ENCODE results near the gene TCF12. TPM values are rescaled to one million over a fixed set of nuclear protein-coding genes. Genes with fewer than 3 reads are reported as not detected.

Gene TCF12
- total RNA-seq, 1 donor from 2014 or later = 112 TPM

DNA sequence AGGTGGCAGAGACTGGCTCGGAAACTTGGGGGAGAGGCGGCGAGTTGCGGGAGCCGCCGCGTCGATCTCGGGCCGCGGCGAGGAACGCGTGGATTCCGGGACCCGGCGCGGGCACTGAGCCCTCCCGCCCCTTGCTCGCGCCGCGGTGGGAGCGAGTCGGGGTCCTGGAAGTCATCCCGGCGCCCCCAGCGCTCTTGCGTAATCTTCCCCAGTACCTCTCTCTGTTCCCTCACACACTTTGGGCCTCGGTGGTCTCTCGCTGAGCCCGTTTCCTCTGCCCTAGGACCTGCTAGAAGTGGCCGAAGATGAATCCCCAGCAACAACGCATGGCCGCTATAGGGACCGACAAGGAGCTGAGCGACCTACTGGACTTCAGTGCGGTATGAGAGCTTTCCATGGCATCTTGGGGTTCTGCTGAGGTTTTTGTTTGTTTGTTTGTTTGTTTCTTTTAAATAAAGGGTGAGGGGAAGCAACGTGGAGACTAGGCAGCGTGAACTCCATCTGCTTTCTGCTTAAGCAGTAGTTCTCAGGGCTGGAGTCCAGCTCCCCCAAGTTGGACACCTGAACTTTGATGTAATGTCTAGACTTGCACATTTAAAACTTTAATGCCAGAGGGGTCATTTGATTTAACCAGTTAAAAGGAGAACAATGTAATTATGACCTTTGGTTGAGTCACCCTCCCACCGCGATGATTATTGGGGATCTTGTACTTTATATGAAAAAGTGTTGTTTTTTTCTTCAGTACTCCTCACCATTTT lies 1.3 kb downstream of the TCF12 start:
- Mint-ChIP-seq H3K4me1 (ENCODE audit: low read depth, unreplicated experiment) (peaks cover 20% of the 10 kb centered on the region), H3K4me3 (ENCODE audit: unreplicated experiment) (peak overlapping the region; percentile 97), H3K36me3 (ENCODE audit: low read depth, unreplicated experiment) (peaks cover 14% of the 10 kb centered on the region), H3K27ac (ENCODE audit: unreplicated experiment) (peak overlapping the region; percentile 93), H3K27me3 (ENCODE audit: low read depth, unreplicated experiment) (no peaks in the 10 kb centered on the region), H3K9me3 (ENCODE audit: unreplicated experiment) (no peaks in the 10 kb centered on the region)
- Histone ChIP-seq H3K9me3 (ENCODE audit: insufficient read depth, low read depth, low read length) (no peaks in the 10 kb centered on the region), H3K79me2 (ENCODE audit: insufficient read depth, low read length) (peaks cover 72% of the 10 kb centered on the region), H3K4me3 (ENCODE audit: insufficient read depth, low read depth, low read length) (peak overlapping the region; percentile 79), H3K4me1 (ENCODE audit: insufficient read depth, low read length) (peaks cover 16% of the 10 kb centered on the region), H3K9ac (ENCODE audit: low read length) (peak overlapping the region; percentile 96), H3K27ac (ENCODE audit: low read depth, low read length) (peak overlapping the region; percentile 94), H4K20me1 (ENCODE audit: insufficient read depth, low read length) (peaks cover 18% of the 10 kb centered on the region), H3K27me3 (ENCODE audit: insufficient read depth, low read length) (no peaks in the 10 kb centered on the region), H3K4me2 (ENCODE audit: low read length) (peak overlapping the region; percentile 88), H2AFZ (ENCODE audit: low read depth, low read length) (peak overlapping the region; percentile 74), H3K36me3 (ENCODE audit: insufficient read depth, low read length) (peaks cover 6% of the 10 kb centered on the region)
- DNase-seq (ENCODE audit: low read depth) (peak; percentile 73), FAIRE-seq (no peak)
- no peak for TF ChIP-seq EZH2 (IDR thresholded peaks at IDR 0.05; ENCODE audit: insufficient read depth, low read length)
- TF ChIP-seq, protein P1, sequence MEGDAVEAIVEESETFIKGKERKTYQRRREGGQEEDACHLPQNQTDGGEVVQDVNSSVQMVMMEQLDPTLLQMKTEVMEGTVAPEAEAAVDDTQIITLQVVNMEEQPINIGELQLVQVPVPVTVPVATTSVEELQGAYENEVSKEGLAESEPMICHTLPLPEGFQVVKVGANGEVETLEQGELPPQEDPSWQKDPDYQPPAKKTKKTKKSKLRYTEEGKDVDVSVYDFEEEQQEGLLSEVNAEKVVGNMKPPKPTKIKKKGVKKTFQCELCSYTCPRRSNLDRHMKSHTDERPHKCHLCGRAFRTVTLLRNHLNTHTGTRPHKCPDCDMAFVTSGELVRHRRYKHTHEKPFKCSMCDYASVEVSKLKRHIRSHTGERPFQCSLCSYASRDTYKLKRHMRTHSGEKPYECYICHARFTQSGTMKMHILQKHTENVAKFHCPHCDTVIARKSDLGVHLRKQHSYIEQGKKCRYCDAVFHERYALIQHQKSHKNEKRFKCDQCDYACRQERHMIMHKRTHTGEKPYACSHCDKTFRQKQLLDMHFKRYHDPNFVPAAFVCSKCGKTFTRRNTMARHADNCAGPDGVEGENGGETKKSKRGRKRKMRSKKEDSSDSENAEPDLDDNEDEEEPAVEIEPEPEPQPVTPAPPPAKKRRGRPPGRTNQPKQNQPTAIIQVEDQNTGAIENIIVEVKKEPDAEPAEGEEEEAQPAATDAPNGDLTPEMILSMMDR (IDR thresholded peaks at IDR 0.05; ENCODE audit: insufficient read depth, low read depth, low read length) = no peak

DNA sequence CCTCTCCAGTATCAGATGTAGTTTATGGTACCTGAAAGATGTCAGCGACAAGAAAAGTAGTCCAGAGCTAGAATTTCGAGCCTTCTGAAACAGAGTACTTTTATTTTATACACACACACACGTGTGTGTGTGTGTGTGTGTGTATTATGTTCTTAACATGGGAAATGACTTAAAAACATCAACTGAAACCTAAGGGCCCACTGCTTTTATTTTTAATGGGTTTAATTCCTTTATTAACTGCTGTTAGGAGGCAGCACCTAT lies 1.9 kb downstream of the TCF12 start:
- Mint-ChIP-seq H3K9me3 (ENCODE audit: unreplicated experiment) (no peaks in the 10 kb centered on the region), H3K27ac (ENCODE audit: unreplicated experiment) (peak overlapping the region; percentile 93), H3K4me3 (ENCODE audit: unreplicated experiment) (peak overlapping the region; percentile 97), H3K27me3 (ENCODE audit: low read depth, unreplicated experiment) (no peaks in the 10 kb centered on the region), H3K4me1 (ENCODE audit: low read depth, unreplicated experiment) (peaks cover 20% of the 10 kb centered on the region), H3K36me3 (ENCODE audit: low read depth, unreplicated experiment) (peaks cover 14% of the 10 kb centered on the region)
- Histone ChIP-seq H3K27ac (ENCODE audit: low read depth, low read length) (peak overlapping the region; percentile 94), H4K20me1 (ENCODE audit: insufficient read depth, low read length) (peaks cover 19% of the 10 kb centered on the region), H3K4me2 (ENCODE audit: low read length) (peak overlapping the region; percentile 88), H3K9ac (ENCODE audit: low read length) (peak overlapping the region; percentile 96), H2AFZ (ENCODE audit: low read depth, low read length) (no peak overlapping the region), H3K9me3 (ENCODE audit: insufficient read depth, low read depth, low read length) (no peaks in the 10 kb centered on the region), H3K4me3 (ENCODE audit: insufficient read depth, low read depth, low read length) (peak overlapping the region; percentile 79), H3K4me1 (ENCODE audit: insufficient read depth, low read length) (peaks cover 16% of the 10 kb centered on the region), H3K79me2 (ENCODE audit: insufficient read depth, low read length) (peaks cover 77% of the 10 kb centered on the region), H3K27me3 (ENCODE audit: insufficient read depth, low read length) (no peaks in the 10 kb centered on the region), H3K36me3 (ENCODE audit: insufficient read depth, low read length) (peaks cover 7% of the 10 kb centered on the region)
- TF ChIP-seq EZH2 (IDR thresholded peaks at IDR 0.05; ENCODE audit: insufficient read depth, low read length) = no peak
- TF ChIP-seq, protein P1 (IDR thresholded peaks at IDR 0.05; ENCODE audit: insufficient read depth, low read depth, low read length) = no peak
- no peak for FAIRE-seq
- DNase-seq (ENCODE audit: low read depth) = no peak

DNA sequence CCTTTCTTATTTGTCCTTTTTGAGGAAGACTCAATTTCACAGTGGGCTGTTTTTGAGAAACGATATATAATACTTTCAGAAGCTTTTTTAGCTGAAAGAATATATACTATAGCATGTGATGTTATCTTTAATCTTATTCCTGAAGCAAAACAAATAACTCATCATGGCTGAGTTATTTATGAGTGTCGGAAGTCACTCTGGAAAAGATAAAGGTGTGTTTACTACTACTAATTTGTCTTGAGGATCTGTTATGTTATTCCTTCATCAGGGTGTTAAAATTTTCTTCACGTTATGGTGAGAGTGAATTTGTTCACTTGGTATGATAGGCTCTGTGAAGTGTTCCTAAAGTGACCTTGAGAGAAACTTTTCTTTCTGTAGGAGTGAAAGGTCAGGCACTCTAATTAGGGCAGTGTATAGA lies 4.7 kb downstream of the TCF12 start:
- H3K27me3 Mint-ChIP-seq (ENCODE audit: low read depth, unreplicated experiment) = no peaks in the 10 kb centered on the region

More for the DNA sequence above, 4.7 kb downstream of the TCF12 start:
- peaks cover 40% of the 10 kb centered on the region for H4K20me1 ChIP-seq (ENCODE audit: insufficient read depth, low read length)
- no peak overlapping the region for H3K9ac ChIP-seq (ENCODE audit: low read length)
- H3K9me3 ChIP-seq (ENCODE audit: insufficient read depth, low read depth, low read length) = no peaks in the 10 kb centered on the region
- H3K79me2 ChIP-seq (ENCODE audit: insufficient read depth, low read length) = peaks cover 97% of the 10 kb centered on the region
- Mint-ChIP-seq H3K36me3 (ENCODE audit: low read depth, unreplicated experiment) (peaks cover 10% of the 10 kb centered on the region), H3K9me3 (ENCODE audit: unreplicated experiment) (no peaks in the 10 kb centered on the region), H3K4me3 (ENCODE audit: unreplicated experiment) (peak overlapping the region; percentile 58), H3K4me1 (ENCODE audit: low read depth, unreplicated experiment) (peaks cover 31% of the 10 kb centered on the region), H3K27ac (ENCODE audit: unreplicated experiment) (no peak overlapping the region)
- no peak for FAIRE-seq
- H3K4me2 ChIP-seq (ENCODE audit: low read length) = peak overlapping the region; percentile 27
- H2AFZ ChIP-seq (ENCODE audit: low read depth, low read length) = no peak overlapping the region
- peaks cover 13% of the 10 kb centered on the region for H3K36me3 ChIP-seq (ENCODE audit: insufficient read depth, low read length)
- no peak overlapping the region for H3K4me3 ChIP-seq (ENCODE audit: insufficient read depth, low read depth, low read length)
- H3K27ac ChIP-seq (ENCODE audit: low read depth, low read length) = no peak overlapping the region
- no peak for DNase-seq (ENCODE audit: low read depth)
- peaks cover 7% of the 10 kb centered on the region for H3K4me1 ChIP-seq (ENCODE audit: insufficient read depth, low read length)
- TF ChIP-seq EZH2 (IDR thresholded peaks at IDR 0.05; ENCODE audit: insufficient read depth, low read length) = no peak
- no peaks in the 10 kb centered on the region for H3K27me3 ChIP-seq (ENCODE audit: insufficient read depth, low read length)
